MCF 10A (cell line): ENCODE data around the gene CLEC4M. TPM values are rescaled to one million over a fixed set of nuclear protein-coding genes. Genes with fewer than 3 reads are reported as not detected.

Experiments used
- BruUV-seq: library from RNA; stranded (reverse); fragments of 400-500 nt; replicated peaks from 2 replicates; lab custom pipeline; 2021; lab: Mats Ljungman, UMichigan
- CTCF ChIA-PET: fragments of 300-600 bp; sonication (Branson Sonifier 250); formaldehyde crosslinking; extraction: SDS; loops from one replicate; lab custom pipeline; 2021; ENCODE audit warnings: antibody characterized with exemption, inconsistent platforms; lab: Yijun Ruan, JAX
- POLR2A ChIA-PET: fragments of 300-600, 350-650 bp; sonication (Branson Sonifier 250); formaldehyde crosslinking; extraction: SDS; loops from one replicate; lab custom pipeline; 2020; ENCODE audit warnings: antibody characterized with exemption, inconsistent platforms; lab: Yijun Ruan, JAX
- DNase-seq: peaks from one replicate; pipeline ENCODE4 v3.0.0-alpha.2; 2018; ENCODE audit not compliant: unreplicated experiment
- H3K27ac Mint-ChIP-seq: one replicate; pipeline ENCODE4 v1.8.0; 2022; ENCODE audit warnings: mild to moderate bottlenecking, low read depth, mixed read lengths; ENCODE audit not compliant: unreplicated experiment
- H3K27me3 Mint-ChIP-seq: one replicate; pipeline ENCODE4 v1.8.0; 2022; ENCODE audit warnings: mixed read lengths; ENCODE audit not compliant: insufficient read depth, unreplicated experiment
- H3K36me3 Mint-ChIP-seq: one replicate; pipeline ENCODE4 v1.8.0; 2022; ENCODE audit warnings: mild to moderate bottlenecking, moderate library complexity, mixed read lengths; ENCODE audit not compliant: insufficient read depth, unreplicated experiment
- H3K4me1 Mint-ChIP-seq: one replicate; pipeline ENCODE4 v1.8.0; 2022; ENCODE audit warnings: mixed read lengths; ENCODE audit not compliant: insufficient read depth, unreplicated experiment
- H3K4me3 Mint-ChIP-seq: one replicate; pipeline ENCODE4 v1.8.0; 2022; ENCODE audit warnings: mild to moderate bottlenecking, moderate library complexity, mixed read lengths; ENCODE audit not compliant: unreplicated experiment
- H3K9me3 Mint-ChIP-seq: one replicate; pipeline ENCODE4 v1.8.0; 2022; ENCODE audit warnings: mixed read lengths; ENCODE audit not compliant: unreplicated experiment
- CTCF ChIP-seq: fragments of 200-600 bp; IDR thresholded peaks from one replicate; pipeline ENCODE4 v1.8.0; 2022; ENCODE audit warnings: antibody characterized with exemption, mild to moderate bottlenecking; ENCODE audit not compliant: unreplicated experiment
- intact Hi-C: fragments of 100-400 bp; cut with micrococcal nuclease; formaldehyde crosslinking; loops from 2 replicates; pipeline ENCODE4 v1.14.1; 2022
- total RNA-seq: library from RNA; stranded (reverse); gene quantifications from 2 replicates; pipeline ENCODE4 v1.2.3, GENCODE V29; 2022

Gene CLEC4M
- total RNA-seq, 1 experiment from 2014 or later, result not detected

DNA sequence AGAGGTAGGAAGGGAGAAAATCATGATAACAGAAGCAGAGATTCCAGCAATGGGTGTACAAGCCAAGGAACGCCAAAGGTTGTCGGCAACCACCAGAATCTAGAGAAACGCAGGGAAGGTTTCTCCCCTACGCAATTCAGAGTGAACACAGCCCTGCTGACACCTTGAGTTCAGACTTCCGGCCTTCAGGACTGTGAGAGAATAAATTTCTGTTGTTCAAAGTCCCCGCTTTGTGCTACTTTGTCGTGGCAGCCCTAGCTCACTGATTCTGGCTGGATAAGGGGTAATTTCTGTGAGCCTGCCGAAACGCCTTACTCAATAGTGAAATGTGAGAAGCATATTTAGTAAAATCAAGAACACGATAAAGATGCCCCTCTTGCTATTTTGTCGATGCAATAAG lies 25.8 kb upstream of the CLEC4M start:
- intact Hi-C loops, result no loop called here
- Mint-ChIP-seq H3K4me1 (peaks cover 11% of the 10 kb centered on the region), H3K4me3 (no peak overlapping the region), H3K36me3 (no peaks in the 10 kb centered on the region), H3K27ac (no peak overlapping the region), H3K9me3 (no peaks in the 10 kb centered on the region), H3K27me3 (peaks cover 79% of the 10 kb centered on the region)
- no TSS peak for BruUV-seq
- ChIA-PET POLR2A (no interaction called here), CTCF (no interaction called here)
- TF ChIP-seq CTCF, result no peak
- DNase-seq, result no peak

DNA sequence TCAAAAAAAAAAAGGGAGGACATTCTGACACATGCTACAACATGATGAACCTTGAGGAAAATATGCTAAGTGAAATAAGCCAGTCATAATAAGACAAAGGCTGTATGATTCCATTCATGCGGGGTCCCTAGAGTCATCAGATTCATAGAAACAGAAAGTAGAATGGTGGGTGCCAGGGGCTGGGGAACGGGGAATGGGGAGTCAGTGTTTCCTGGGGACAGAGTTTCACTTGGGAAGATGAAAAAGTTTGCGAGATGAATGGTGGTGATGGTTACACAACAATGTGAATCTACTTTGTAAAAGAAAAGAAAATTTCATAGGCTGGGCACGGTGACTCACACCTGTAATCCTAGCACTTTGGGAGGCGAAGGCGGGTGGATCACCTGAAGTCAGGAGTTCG lies 25.0 kb upstream of the CLEC4M start:
- H3K27ac Mint-ChIP-seq, result no peak overlapping the region
- no peak overlapping the region for H3K4me3 Mint-ChIP-seq
- TF ChIP-seq CTCF, result no peak
- peaks cover 11% of the 10 kb centered on the region for H3K4me1 Mint-ChIP-seq
- intact Hi-C loops, result no loop called here
- no peaks in the 10 kb centered on the region for H3K9me3 Mint-ChIP-seq
- H3K36me3 Mint-ChIP-seq, result no peaks in the 10 kb centered on the region
- POLR2A ChIA-PET, result no interaction called here
- no TSS peak for BruUV-seq
- no peak for DNase-seq
- CTCF ChIA-PET, result interaction anchor here (0.7 to 1.3 kb wide), 3 partner anchors 10 to 57 kb away, joined by 3 to 4 read pairs (median 4); partner anchors contain the start of genes CD209 and TRAPPC5
- peaks cover 87% of the 10 kb centered on the region for H3K27me3 Mint-ChIP-seq

- intact Hi-C loops, result no loop called here
- H3K4me3 Mint-ChIP-seq, result no peak overlapping the region
- H3K36me3 Mint-ChIP-seq, result no peaks in the 10 kb centered on the region
- TF ChIP-seq CTCF, result no peak
- H3K27me3 Mint-ChIP-seq, result peaks cover 95% of the 10 kb centered on the region
- ChIA-PET CTCF (interaction anchor here (0.9 to 1.3 kb wide), 3 partner anchors 8 to 61 kb away, joined by 3 to 4 read pairs (median 4); partner anchors contain the start of gene CD209), POLR2A (interaction anchor here (0.7 kb wide), 1 partner anchor 971 kb away, joined by 3 read pairs; no protein-coding TSS in a partner anchor)
- DNase-seq, result no peak
- H3K27ac Mint-ChIP-seq, result no peak overlapping the region
- no TSS peak for BruUV-seq
- peaks cover 9% of the 10 kb centered on the region for H3K4me1 Mint-ChIP-seq
- no peaks in the 10 kb centered on the region for H3K9me3 Mint-ChIP-seq
Measured at GRCh38 chr19:7739211-7739755, 23.8 kb upstream of the CLEC4M start.

DNA sequence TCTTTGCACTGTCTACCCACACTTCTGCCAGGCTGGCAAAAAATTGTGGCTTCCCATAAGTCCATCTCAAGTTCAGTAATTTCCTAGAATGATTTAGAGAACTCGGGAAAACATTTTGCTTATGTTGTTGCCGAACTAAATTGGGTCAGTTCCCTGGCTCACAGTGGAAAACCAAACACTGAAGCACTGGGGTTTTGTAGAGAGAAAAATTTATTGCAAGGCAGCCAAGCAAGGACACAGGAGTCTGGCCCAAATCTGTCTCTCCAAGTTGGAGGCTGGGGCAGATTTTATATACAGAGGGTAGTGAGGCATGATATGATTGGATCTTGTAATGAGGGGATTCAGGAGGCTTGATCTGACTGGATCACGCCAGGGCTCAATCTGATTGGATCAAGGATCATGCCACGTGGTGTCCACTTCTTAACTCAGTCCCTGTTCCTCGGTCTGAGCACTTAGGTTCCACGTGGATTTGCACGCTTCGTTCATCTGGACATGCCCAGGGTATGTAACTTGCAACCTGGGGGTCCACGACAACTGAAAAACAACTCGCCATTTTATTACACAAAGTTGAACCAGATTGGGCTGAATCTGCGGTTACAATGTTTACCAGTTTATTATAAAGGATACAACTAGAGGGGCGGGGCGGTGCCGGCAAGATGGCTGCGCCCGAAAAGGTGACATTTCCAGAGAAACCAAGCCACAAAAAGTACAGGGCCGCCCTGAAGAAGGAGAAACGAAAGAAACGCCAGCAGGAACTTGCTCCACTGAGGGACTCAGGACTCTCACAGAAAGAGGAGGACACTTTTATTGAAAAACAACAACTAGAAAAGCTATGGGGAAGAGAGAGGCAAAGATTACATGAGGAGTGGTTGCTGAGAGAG lies 23.0 kb upstream of the CLEC4M start:
- Mint-ChIP-seq H3K36me3 (no peaks in the 10 kb centered on the region), H3K9me3 (no peaks in the 10 kb centered on the region), H3K4me3 (no peak overlapping the region), H3K27ac (no peak overlapping the region), H3K4me1 (peaks cover 6% of the 10 kb centered on the region), H3K27me3 (peaks cover 95% of the 10 kb centered on the region)
- intact Hi-C loops, result no loop called here
- no peak for DNase-seq
- no TSS peak for BruUV-seq
- no peak for TF ChIP-seq CTCF
- ChIA-PET CTCF (interaction anchor here (0.9 kb wide), 1 partner anchor 60 kb away, joined by 3 read pairs; no protein-coding TSS in a partner anchor), POLR2A (no interaction called here)
